GM18867 (cell line): ENCODE measurements around the gene CACNA1C.

ENCODE experiments used
- ATAC-seq: cut with Tn5 transposase; IDR thresholded peaks from one replicate; pipeline ENCODE4 v1.9.1; 2021; ENCODE audit warnings: mild to moderate bottlenecking, moderate library complexity; ENCODE audit not compliant: unreplicated experiment

The CACNA1C gene

GRCh38 chr12:2555487-2556082 lies 502.8 kb downstream of the CACNA1C start:
- ATAC-seq = no peak

- no peak for ATAC-seq
Observed at GRCh38 chr12:2557597-2557996, 504.8 kb downstream of the CACNA1C start.

- ATAC-seq = no peak
Observed at GRCh38 chr12:2559931-2560330, 507.1 kb downstream of the CACNA1C start.

- no peak for ATAC-seq
Observed at GRCh38 chr12:2560356-2560755, 507.6 kb downstream of the CACNA1C start.

GRCh38 chr12:2561367-2561766 lies 508.6 kb downstream of the CACNA1C start:
- no peak for ATAC-seq

- ATAC-seq = no peak
Observed at GRCh38 chr12:2562400-2562799, 509.6 kb downstream of the CACNA1C start.

- no peak for ATAC-seq
Observed at GRCh38 chr12:2563709-2564108, 510.9 kb downstream of the CACNA1C start.

- ATAC-seq = no peak
Observed at GRCh38 chr12:2566161-2566560, 513.4 kb downstream of the CACNA1C start.

GRCh38 chr12:2567711-2568110 lies 514.9 kb downstream of the CACNA1C start:
- ATAC-seq = no peak

GRCh38 chr12:2570562-2570961 lies 517.8 kb downstream of the CACNA1C start:
- no peak for ATAC-seq

GRCh38 chr12:2574355-2574935 lies 521.7 kb downstream of the CACNA1C start:
- ATAC-seq = no peak

- ATAC-seq = no peak
Observed at GRCh38 chr12:2575245-2575644, 522.5 kb downstream of the CACNA1C start.

- ATAC-seq = no peak
Observed at GRCh38 chr12:2578211-2578610, 525.4 kb downstream of the CACNA1C start.

GRCh38 chr12:2578772-2579171 lies 526.0 kb downstream of the CACNA1C start:
- ATAC-seq = no peak

- ATAC-seq = no peak
Observed at GRCh38 chr12:2580821-2581220, 528.0 kb downstream of the CACNA1C start.

GRCh38 chr12:2581293-2582045 lies 528.7 kb downstream of the CACNA1C start:
- ATAC-seq = no peak

GRCh38 chr12:2582631-2583030 lies 529.8 kb downstream of the CACNA1C start:
- ATAC-seq = no peak

- ATAC-seq = no peak
Observed at GRCh38 chr12:2583091-2583497, 530.3 kb downstream of the CACNA1C start.

- no peak for ATAC-seq
Observed at GRCh38 chr12:2583642-2584401, 531.0 kb downstream of the CACNA1C start.

- ATAC-seq = no peak
Observed at GRCh38 chr12:2586156-2587038, 533.6 kb downstream of the CACNA1C start.

- no peak for ATAC-seq
Observed at GRCh38 chr12:2588345-2588744, 535.6 kb downstream of the CACNA1C start.
